ENCODE measurements around the gene MARCHF2.

- no peak for TF ChIP-seq SP1 (IDR thresholded peaks at IDR 0.05)
- no peak for TF ChIP-seq PKNOX1 (IDR thresholded peaks at IDR 0.05)
- no peak for TF ChIP-seq TARDBP (IDR thresholded peaks at IDR 0.05)
- no peak for TF ChIP-seq ELF4 (IDR thresholded peaks at IDR 0.05)
- TF ChIP-seq ZNF384 (IDR thresholded peaks at IDR 0.05): no peak
- no peak for TF ChIP-seq L3MBTL2 (conservative IDR thresholded peaks at IDR 0.05)
- no peak for TF ChIP-seq FOXK2 (IDR thresholded peaks at IDR 0.05)
- TF ChIP-seq FOXM1 (IDR thresholded peaks at IDR 0.05; ENCODE audit: borderline replicate concordance): no peak
These were observed 46.2 kb upstream of the MARCHF2 start for GRCh38 chr19:8366961-8367326.
